GM21717 (cell line): ENCODE results near the gene TRMU.
A peak's percentile ranks its signal among the peaks of the same experiment; 100 is the strongest.

ENCODE experiments used
- ATAC-seq: cut with Tn5 transposase; IDR thresholded peaks from one replicate; pipeline ENCODE4 v1.9.1; 2021; ENCODE audit warnings: mild to moderate bottlenecking, moderate library complexity; ENCODE audit not compliant: unreplicated experiment

The TRMU gene

GRCh38 chr22:46335201-46336118 is at the start of gene TRMU:
TSS of gene TRMU (plus strand) at chr22:46335714. CDS start at chr22:46335765, 51 bp downstream.
- ATAC-seq = peak; percentile 75

GRCh38 chr22:46286006-46286405 is 49.5 kb upstream of the TRMU start:
- no peak for ATAC-seq

- no peak for ATAC-seq
Measured at GRCh38 chr22:46286941-46287872, 48.3 kb upstream of the TRMU start.

- peak; percentile 67 for ATAC-seq
Measured at GRCh38 chr22:46287873-46288751, 47.4 kb upstream of the TRMU start.

GRCh38 chr22:46288846-46289243 is 46.7 kb upstream of the TRMU start:
- no peak for ATAC-seq

GRCh38 chr22:46289244-46289891 is 46.1 kb upstream of the TRMU start:
- ATAC-seq = no peak

GRCh38 chr22:46290121-46290842 is 45.2 kb upstream of the TRMU start:
- no peak for ATAC-seq

GRCh38 chr22:46290843-46291785 is 44.4 kb upstream of the TRMU start:
- ATAC-seq = no peak

GRCh38 chr22:46292173-46292572 is 43.3 kb upstream of the TRMU start:
- ATAC-seq = no peak

GRCh38 chr22:46292732-46293131 is 42.8 kb upstream of the TRMU start:
- ATAC-seq = no peak

- no peak for ATAC-seq
Measured at GRCh38 chr22:46293577-46294260, 41.8 kb upstream of the TRMU start.

- no peak for ATAC-seq
Measured at GRCh38 chr22:46294784-46295183, 40.7 kb upstream of the TRMU start.

GRCh38 chr22:46295277-46295971 is 40.1 kb upstream of the TRMU start:
- ATAC-seq = no peak

GRCh38 chr22:46296257-46297150 is 39.0 kb upstream of the TRMU start, which contains the start of gene GTSE1:
TSS of gene GTSE1 (plus strand) at chr22:46296870. CDS start at chr22:46297401, 531 bp downstream.
- peak; percentile 79 for ATAC-seq

GRCh38 chr22:46297151-46297812 is 38.2 kb upstream of the TRMU start:
- ATAC-seq = peak; percentile 12
